ENCODE measurements around the gene NODAL. TPM values are rescaled to one million over a fixed set of nuclear protein-coding genes. Genes with fewer than 3 reads are reported as not detected.

The NODAL gene
- total RNA-seq, 4 donors from 2014 or later, result not detected

- no peak for TF ChIP-seq POLR2A (IDR thresholded peaks at IDR 0.05)
- no peak for TF ChIP-seq CTCF (IDR thresholded peaks at IDR 0.05)
- DNase-seq, result peak; percentile 52 to 62
- H3K27ac ChIP-seq, result peak overlapping the region; percentile 28 to 54
- H3K27me3 ChIP-seq, result no peaks in the 10 kb centered on the region
- H3K4me1 ChIP-seq, result peaks cover 0 to 24% of the 10 kb centered on the region in 2 donors
- no peaks in the 10 kb centered on the region for H3K36me3 ChIP-seq
- no peaks in the 10 kb centered on the region for H3K9me3 ChIP-seq
- no peak overlapping the region for H3K4me3 ChIP-seq
- intact Hi-C loops (cut with DNase I; ENCODE audit: low total_unique reads), result no loop called here
Observed at GRCh38 chr10:70481831-70482530, 40.5 kb upstream of the NODAL start.

GRCh38 chr10:70481105-70481504 lies 39.6 kb upstream of the NODAL start:
- TF ChIP-seq CTCF (IDR thresholded peaks at IDR 0.05), result no peak
- no peak for TF ChIP-seq POLR2A (IDR thresholded peaks at IDR 0.05)
- H3K27ac ChIP-seq, result no peak overlapping the region
- H3K36me3 ChIP-seq, result no peaks in the 10 kb centered on the region
- H3K4me1 ChIP-seq, result peaks cover 0 to 24% of the 10 kb centered on the region in 2 donors
- no peaks in the 10 kb centered on the region for H3K27me3 ChIP-seq
- DNase-seq, result no peak
- no peaks in the 10 kb centered on the region for H3K9me3 ChIP-seq
- intact Hi-C loops (cut with DNase I; ENCODE audit: low total_unique reads), result no loop called here
- no peak overlapping the region for H3K4me3 ChIP-seq

GRCh38 chr10:70480239-70480861 lies 38.9 kb upstream of the NODAL start:
- no peaks in the 10 kb centered on the region for H3K9me3 ChIP-seq
- intact Hi-C loops (cut with DNase I; ENCODE audit: low total_unique reads), result no loop called here
- H3K27ac ChIP-seq, result peak overlapping the region; percentile 3 to 13
- no peaks in the 10 kb centered on the region for H3K27me3 ChIP-seq
- peaks cover 0 to 24% of the 10 kb centered on the region in 2 donors for H3K4me1 ChIP-seq
- TF ChIP-seq CTCF (IDR thresholded peaks at IDR 0.05), result no peak
- TF ChIP-seq POLR2A (IDR thresholded peaks at IDR 0.05), result no peak
- H3K4me3 ChIP-seq, result no peak overlapping the region
- no peaks in the 10 kb centered on the region for H3K36me3 ChIP-seq
- DNase-seq, result no peak

GRCh38 chr10:70479626-70480238 lies 38.3 kb upstream of the NODAL start:
- no peak for DNase-seq
- H3K36me3 ChIP-seq, result no peaks in the 10 kb centered on the region
- intact Hi-C loops (cut with DNase I; ENCODE audit: low total_unique reads), result no loop called here
- peak overlapping the region; percentile 3 to 68 for H3K27ac ChIP-seq
- H3K4me3 ChIP-seq, result peak overlapping the region; percentile 60 to 61
- H3K27me3 ChIP-seq, result no peaks in the 10 kb centered on the region
- no peaks in the 10 kb centered on the region for H3K9me3 ChIP-seq
- no peak for TF ChIP-seq CTCF (IDR thresholded peaks at IDR 0.05)
- no peak for TF ChIP-seq POLR2A (IDR thresholded peaks at IDR 0.05)
- H3K4me1 ChIP-seq, result peaks cover 0 to 24% of the 10 kb centered on the region in 2 donors

GRCh38 chr10:70479165-70479581 lies 37.7 kb upstream of the NODAL start:
- intact Hi-C loops (cut with DNase I; ENCODE audit: low total_unique reads), result no loop called here
- H3K36me3 ChIP-seq, result no peaks in the 10 kb centered on the region
- H3K27ac ChIP-seq, result peak overlapping the region; percentile 25 to 68
- no peaks in the 10 kb centered on the region for H3K27me3 ChIP-seq
- no peak for TF ChIP-seq CTCF (IDR thresholded peaks at IDR 0.05)
- TF ChIP-seq POLR2A (IDR thresholded peaks at IDR 0.05), result no peak
- H3K4me1 ChIP-seq, result peaks cover 0 to 24% of the 10 kb centered on the region in 2 donors
- DNase-seq, result no peak
- H3K4me3 ChIP-seq, result peak overlapping the region; percentile 60 to 61
- H3K9me3 ChIP-seq, result no peaks in the 10 kb centered on the region
